Rectal smooth muscle tissue (tissue), 1 donor: ENCODE data around the gene PPFIA1.

Experiments
- H3K27ac ChIP-seq: one replicate; pipeline ENCODE4 v1.7.0; 2013; ENCODE audit warnings: low read depth, low read length, inconsistent platforms
- H3K27me3 ChIP-seq: one replicate; pipeline ENCODE4 v1.7.0; 2013; ENCODE audit warnings: low read length; ENCODE audit not compliant: control insufficient read depth, insufficient read depth
- H3K36me3 ChIP-seq: one replicate; pipeline ENCODE4 v1.7.0; 2013; ENCODE audit warnings: low read length; ENCODE audit not compliant: control insufficient read depth, insufficient read depth
- H3K4me1 ChIP-seq: one replicate; pipeline ENCODE4 v1.7.0; 2013; ENCODE audit warnings: low read length; ENCODE audit not compliant: control insufficient read depth, insufficient read depth
- H3K4me3 ChIP-seq: one replicate; pipeline ENCODE4 v1.7.0; 2013; ENCODE audit warnings: low read length
- H3K9ac ChIP-seq: one replicate; pipeline ENCODE4 v1.7.0; 2013; ENCODE audit warnings: low read length

Gene PPFIA1

DNA sequence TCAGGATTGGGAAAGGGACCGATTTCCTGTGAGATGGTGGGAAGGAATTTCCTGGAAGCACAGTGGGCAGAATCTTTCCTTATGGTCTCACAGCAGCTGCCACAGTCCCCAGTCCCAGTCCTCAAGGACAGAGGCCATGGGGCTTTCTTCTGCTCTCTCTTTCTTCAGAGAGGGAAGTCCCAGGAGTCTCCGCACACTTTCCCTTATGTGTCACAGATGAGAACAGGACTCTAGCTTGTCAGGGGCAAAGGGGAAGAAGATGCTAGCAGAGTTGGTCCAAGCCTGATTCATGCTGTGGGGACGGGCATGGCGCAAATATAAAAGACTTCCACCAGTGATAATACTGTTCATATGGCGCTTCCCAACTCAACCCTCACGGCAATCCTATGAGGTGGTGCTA lies 7.5 kb upstream of the PPFIA1 start:
- Histone ChIP-seq H3K36me3 (no peaks in the 10 kb centered on the region), H3K9ac (no peak overlapping the region), H3K4me1 (no peaks in the 10 kb centered on the region), H3K4me3 (no peak overlapping the region), H3K27me3 (no peaks in the 10 kb centered on the region), H3K27ac (no peak overlapping the region)

DNA sequence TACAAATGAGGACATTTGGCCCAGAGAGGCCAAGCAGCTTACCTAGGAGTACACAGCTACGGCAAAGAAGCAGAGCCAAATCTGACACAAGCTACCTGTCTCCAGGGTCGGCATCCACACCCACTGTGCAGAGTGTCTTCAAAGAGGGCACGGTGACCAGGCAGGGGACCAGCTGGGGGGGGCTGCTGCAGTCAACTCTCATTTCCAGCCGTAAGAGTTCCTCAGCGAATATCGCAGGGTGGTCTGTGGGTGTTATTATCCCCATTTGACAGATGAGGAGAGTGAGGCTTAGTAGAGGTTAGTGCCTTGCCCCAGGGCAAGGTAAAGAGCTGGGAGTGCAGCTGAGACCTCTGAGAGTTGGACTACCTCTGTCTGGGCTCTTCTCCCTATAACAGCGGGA lies 7.1 kb upstream of the PPFIA1 start:
- Histone ChIP-seq H3K27ac (no peak overlapping the region), H3K9ac (no peak overlapping the region), H3K4me1 (no peaks in the 10 kb centered on the region), H3K27me3 (no peaks in the 10 kb centered on the region), H3K4me3 (no peak overlapping the region), H3K36me3 (no peaks in the 10 kb centered on the region)

DNA sequence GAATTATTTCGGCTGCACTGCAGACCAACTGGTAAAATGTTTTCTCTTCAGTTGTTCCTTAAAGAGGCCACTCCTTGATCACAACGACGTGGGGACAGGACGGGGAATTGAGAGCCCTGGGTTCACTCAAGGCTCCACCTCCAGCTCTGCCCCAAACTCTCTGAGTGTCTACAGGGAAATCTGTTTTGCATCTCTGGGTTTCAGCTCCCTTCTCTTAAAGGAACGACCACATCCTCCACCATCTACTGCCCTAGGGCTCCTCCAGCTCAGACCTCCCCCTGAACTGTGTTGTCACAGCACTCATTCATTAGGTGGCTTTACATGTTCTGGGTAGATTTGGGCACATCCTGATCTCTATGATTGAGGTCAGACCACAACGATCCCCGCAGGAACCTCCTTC lies 5.1 kb upstream of the PPFIA1 start:
- Histone ChIP-seq H3K4me3 (no peak overlapping the region), H3K27ac (no peak overlapping the region), H3K4me1 (no peaks in the 10 kb centered on the region), H3K36me3 (no peaks in the 10 kb centered on the region), H3K27me3 (no peaks in the 10 kb centered on the region), H3K9ac (no peak overlapping the region)

DNA sequence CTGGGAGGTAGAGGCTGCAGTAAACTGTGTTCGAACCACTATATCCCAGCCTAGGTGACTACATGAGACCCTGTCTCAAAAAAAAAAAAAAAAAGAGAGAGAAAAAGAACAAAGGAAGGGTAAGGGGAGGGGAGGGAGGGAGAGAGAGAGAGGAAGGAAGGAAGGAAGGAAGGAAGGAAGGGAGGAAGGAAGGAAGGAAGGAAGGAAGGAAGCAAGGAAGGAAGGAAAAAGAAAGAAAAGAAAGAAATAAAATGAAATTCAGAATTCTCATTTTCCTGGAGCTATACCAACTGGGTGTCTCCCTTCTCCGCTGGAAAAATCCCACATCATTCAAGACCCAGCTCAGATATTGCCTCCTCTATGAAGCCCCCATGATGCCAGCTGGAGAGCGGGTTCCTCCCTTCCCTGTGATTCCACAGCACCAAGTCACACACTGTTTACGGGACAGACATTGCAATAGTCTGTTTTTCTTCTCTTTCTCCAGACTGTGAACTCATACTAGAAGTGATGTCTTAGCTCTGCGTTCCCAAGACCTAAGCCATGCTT lies 3.0 kb upstream of the PPFIA1 start:
- H3K9ac ChIP-seq = no peak overlapping the region
- peaks cover 10% of the 10 kb centered on the region for H3K4me1 ChIP-seq
- H3K36me3 ChIP-seq = no peaks in the 10 kb centered on the region
- H3K4me3 ChIP-seq = no peak overlapping the region
- H3K27ac ChIP-seq = no peak overlapping the region
- H3K27me3 ChIP-seq = no peaks in the 10 kb centered on the region

DNA sequence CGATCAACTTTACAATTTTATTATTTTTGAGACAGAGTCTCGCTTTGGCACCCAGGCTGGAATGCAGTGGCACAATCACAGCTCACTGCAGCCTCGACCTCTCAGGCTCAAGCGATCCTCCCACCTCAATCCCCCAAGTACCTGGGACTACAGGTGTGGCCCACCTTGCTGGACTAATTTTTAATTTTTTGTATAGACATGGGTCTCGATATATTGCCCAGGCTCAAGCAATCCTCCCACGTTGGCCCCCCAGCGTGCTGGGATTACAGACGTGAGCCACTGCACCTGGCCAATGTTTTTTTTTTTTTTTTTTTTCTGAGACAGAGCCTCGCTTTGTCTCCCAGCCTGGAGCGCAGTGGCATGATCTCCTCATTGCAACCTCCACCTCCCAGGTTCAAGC lies 2.0 kb upstream of the PPFIA1 start:
- H3K27me3 ChIP-seq = no peaks in the 10 kb centered on the region
- no peak overlapping the region for H3K4me3 ChIP-seq
- no peak overlapping the region for H3K27ac ChIP-seq
- H3K4me1 ChIP-seq = peaks cover 10% of the 10 kb centered on the region
- H3K36me3 ChIP-seq = peaks cover 5% of the 10 kb centered on the region
- no peak overlapping the region for H3K9ac ChIP-seq

DNA sequence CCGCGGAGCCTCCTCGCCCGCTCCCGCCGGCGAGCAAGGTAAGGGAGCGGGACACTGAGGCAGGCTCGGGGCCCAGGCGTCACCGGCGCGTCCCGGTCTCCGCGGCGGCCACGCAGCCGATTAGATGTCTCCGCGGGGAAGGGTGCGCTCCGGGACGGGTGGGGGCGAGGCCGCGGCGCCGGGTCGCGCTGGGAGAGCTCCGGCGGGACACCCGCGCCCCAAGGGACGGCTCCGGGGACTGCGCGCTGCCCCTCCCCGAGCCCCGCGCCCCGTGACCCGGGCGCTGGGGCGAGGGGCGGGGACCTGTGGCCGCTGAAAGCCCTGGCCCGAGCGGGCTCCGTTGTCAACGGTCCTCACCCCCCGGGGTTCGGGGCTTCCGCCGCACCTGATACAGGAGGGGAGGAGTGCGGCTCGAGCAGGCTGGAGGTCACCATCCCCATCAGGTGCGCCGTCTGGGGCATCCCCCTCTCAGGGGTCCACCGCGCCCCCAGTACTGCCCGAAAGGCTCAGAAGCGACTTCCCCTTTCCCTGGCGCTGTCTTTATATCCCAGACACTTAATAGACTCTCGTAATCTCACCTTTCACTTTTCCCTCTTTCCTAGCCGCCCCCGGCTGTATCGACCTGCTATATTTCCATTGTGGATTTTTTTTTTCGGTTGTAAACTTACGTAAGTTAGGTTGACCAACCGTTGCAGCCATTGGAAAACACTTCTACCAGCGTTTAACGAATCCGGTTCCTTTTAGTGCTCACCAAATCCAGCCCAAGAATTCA lies 573 bp downstream of the PPFIA1 start:
- no peaks in the 10 kb centered on the region for H3K27me3 ChIP-seq
- peak overlapping the region; percentile 73 for H3K4me3 ChIP-seq
- peak overlapping the region; percentile 47 for H3K27ac ChIP-seq
- peaks cover 5% of the 10 kb centered on the region for H3K36me3 ChIP-seq
- H3K9ac ChIP-seq = peak overlapping the region; percentile 25
- peaks cover 10% of the 10 kb centered on the region for H3K4me1 ChIP-seq

DNA sequence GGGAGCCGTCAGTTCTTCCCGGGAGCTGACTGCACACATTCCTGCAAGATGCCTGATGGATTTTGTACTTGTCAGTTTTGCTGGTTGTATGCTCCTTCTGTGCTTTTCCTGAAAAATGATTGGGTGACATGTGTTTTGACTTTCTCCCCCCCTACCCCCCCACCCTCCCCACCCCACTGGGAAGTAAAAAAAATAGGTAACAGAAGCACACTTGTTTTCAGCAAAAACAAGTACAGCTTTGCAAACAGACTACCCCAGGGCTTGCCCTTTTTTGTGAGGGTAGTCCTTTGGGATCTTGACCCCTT lies 1.1 kb downstream of the PPFIA1 start:
- Histone ChIP-seq H3K4me1 (peaks cover 10% of the 10 kb centered on the region), H3K36me3 (peaks cover 5% of the 10 kb centered on the region), H3K27me3 (no peaks in the 10 kb centered on the region), H3K27ac (no peak overlapping the region), H3K4me3 (peak overlapping the region; percentile 73), H3K9ac (no peak overlapping the region)

DNA sequence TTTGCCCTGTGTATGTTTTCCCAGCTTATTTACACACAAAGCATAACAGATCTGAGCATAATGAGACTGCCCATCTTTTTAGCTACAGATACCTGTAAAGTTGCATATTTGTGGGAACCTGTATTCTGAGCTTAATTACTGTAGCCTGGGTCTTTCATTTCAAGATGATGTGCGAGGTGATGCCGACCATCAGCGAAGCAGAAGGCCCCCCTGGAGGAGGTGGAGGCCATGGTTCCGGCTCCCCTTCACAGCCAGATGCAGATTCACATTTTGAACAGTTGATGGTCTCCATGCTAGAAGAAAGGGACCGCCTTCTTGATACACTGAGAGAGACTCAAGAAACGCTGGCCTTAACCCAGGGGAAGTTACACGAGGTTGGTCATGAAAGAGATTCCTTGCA lies 1.5 kb downstream of the PPFIA1 start:
- no peak overlapping the region for H3K27ac ChIP-seq
- H3K4me3 ChIP-seq = no peak overlapping the region
- H3K27me3 ChIP-seq = no peaks in the 10 kb centered on the region
- no peak overlapping the region for H3K9ac ChIP-seq
- peaks cover 10% of the 10 kb centered on the region for H3K4me1 ChIP-seq
- peaks cover 5% of the 10 kb centered on the region for H3K36me3 ChIP-seq

DNA sequence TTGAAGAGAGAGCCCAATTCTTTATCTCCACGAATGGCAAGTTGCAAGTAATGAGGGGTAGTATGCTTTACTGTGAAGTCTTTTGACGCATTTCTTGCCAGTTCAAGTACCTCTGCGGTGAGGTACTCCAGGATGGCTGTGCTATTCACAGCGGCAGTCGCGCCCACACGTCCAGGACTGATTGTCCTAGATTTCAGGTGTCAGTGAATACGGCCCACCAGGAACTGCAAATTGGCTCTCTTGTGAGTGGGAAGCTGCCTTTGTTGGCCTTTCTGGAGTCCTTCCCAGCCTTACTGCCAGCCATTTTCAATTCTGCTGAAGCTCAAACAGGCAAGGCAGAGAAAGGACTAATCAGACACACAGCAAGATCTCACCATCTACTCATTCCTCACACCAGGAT lies 8.5 kb downstream of the PPFIA1 start:
- Histone ChIP-seq H3K9ac (no peak overlapping the region), H3K27me3 (no peaks in the 10 kb centered on the region), H3K36me3 (peaks cover 5% of the 10 kb centered on the region), H3K27ac (no peak overlapping the region), H3K4me3 (no peak overlapping the region), H3K4me1 (no peaks in the 10 kb centered on the region)

DNA sequence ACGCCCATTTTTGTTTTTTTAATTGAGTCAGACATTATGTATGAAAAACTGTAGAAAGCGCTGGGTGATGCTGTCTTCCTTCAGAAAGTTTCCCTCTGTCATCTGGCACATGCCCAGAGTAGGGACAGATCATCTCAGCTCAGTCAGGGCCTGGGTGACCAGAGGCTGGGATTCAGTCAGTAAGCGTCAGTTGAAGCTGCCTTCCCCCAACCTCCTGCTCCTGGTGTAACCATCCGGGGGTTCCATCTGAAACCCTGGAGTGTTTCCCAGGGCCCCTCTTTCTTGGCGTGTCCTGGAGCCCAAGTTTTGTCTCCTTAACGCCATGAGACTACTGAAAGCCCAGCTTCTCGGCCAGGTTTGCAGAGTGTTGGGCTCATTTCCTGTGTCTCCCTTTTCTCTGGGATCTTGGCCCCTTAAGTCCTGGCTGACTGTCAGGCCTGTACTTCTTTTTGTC lies 10.7 kb downstream of the PPFIA1 start:
- Histone ChIP-seq H3K27ac (no peak overlapping the region), H3K4me3 (no peak overlapping the region), H3K4me1 (no peaks in the 10 kb centered on the region), H3K36me3 (peaks cover 5% of the 10 kb centered on the region), H3K9ac (no peak overlapping the region), H3K27me3 (no peaks in the 10 kb centered on the region)

DNA sequence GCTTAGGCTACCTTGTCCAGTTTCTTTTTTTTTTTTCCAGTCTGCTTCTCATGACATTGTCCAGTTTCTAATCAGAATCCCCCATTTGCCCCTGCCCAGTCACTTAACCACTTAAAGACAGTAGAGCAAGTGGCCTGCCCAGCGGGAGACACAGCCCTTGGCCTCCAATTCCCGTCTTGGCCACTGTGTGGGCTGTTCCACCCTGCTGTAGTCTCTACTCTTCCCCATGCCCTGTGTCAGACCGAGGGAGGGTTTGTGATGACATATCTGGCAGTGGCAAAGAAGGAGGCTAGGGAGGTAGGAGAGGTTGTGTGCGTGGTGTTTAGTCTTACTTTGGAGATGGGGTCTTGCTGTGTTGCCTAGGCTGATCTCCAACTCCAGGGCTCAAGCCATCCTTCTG lies 11.5 kb downstream of the PPFIA1 start:
- Histone ChIP-seq H3K27ac (no peak overlapping the region), H3K27me3 (no peaks in the 10 kb centered on the region), H3K4me3 (no peak overlapping the region), H3K9ac (no peak overlapping the region), H3K4me1 (no peaks in the 10 kb centered on the region), H3K36me3 (peaks cover 8% of the 10 kb centered on the region)

DNA sequence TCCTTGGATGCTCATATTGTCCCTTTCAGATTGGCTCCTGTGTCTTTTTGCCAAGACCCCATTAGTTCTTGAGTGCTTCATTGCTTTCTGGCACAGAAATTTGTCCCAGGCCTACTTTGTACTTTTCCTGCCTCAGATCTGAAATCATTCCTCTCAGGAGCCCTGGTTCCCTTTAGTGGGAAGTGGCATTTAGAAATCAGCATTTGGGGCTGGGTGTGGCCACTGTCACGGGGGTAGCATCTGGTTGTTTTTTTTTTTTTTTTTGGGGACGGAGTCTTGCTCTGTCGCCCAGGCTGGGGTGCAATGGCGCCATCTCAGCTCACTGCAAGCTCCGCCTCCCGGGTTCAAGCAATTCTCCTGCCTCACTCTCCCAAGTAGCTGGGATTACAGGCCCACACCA lies 18.2 kb downstream of the PPFIA1 start:
- Histone ChIP-seq H3K27ac (no peak overlapping the region), H3K27me3 (no peaks in the 10 kb centered on the region), H3K4me1 (no peaks in the 10 kb centered on the region), H3K9ac (no peak overlapping the region), H3K36me3 (peaks cover 12% of the 10 kb centered on the region), H3K4me3 (no peak overlapping the region)

DNA sequence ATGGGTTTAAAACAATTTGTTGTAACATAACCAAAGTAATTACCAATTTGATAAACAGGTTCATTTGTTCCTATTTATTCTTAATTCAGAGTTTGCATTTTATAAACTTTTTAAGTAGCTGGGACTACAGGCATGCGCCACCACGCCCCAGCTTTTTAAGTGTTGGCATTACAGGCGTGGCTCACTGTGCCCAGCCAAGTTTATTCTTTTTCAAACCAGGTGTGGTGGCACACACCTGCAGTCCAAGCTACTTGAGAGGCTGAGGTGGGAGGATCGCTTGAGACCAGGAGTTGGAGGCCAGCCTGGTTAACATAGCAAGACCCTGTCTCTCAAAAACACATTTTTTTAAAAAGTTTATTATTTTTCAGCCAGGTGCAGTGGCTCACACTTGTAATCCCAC lies 19.1 kb downstream of the PPFIA1 start:
- peaks cover 12% of the 10 kb centered on the region for H3K36me3 ChIP-seq
- H3K27ac ChIP-seq = no peak overlapping the region
- H3K4me3 ChIP-seq = no peak overlapping the region
- H3K9ac ChIP-seq = no peak overlapping the region
- H3K4me1 ChIP-seq = no peaks in the 10 kb centered on the region
- no peaks in the 10 kb centered on the region for H3K27me3 ChIP-seq
